ENCODE measurements around the gene DLG1. TPM values are rescaled to one million over a fixed set of nuclear protein-coding genes. Genes with fewer than 3 reads are reported as not detected.
A peak's percentile ranks its signal among the peaks of the same experiment; 100 is the strongest.

DLG1 gene
- total and polyA plus RNA-seq, 12 donors, result 20.7 to 97.4 (median 54.0) TPM

- H3K27ac ChIP-seq, result no peak overlapping the region
Measured at GRCh38 chr3:197292648-197293047, 5.8 kb downstream of the DLG1 start.

GRCh38 chr3:197292083-197292646 is 6.2 kb downstream of the DLG1 start:
- intact Hi-C loops (cut with DNase I), result loop anchor here in 1 of 10 donors (10.0 kb wide), 1 partner anchor 163 kb away; no protein-coding TSS in a partner anchor
- peaks cover 0 to 85% (median 8%) of the 10 kb centered on the region in 9 donors for H3K36me3 ChIP-seq
- ATAC-seq, result no peak
- DNase-seq, result no peak
- peaks cover 3 to 55% (median 26%) of the 10 kb centered on the region in 9 donors for H3K4me1 ChIP-seq
- H3K27me3 ChIP-seq, result no peaks in the 10 kb centered on the region
- no peak overlapping the region for H3K4me3 ChIP-seq
- no peak for TF ChIP-seq CTCF (IDR thresholded peaks at IDR 0.05)
- H3K9me3 ChIP-seq, result no peaks in the 10 kb centered on the region
- no peak overlapping the region for H3K27ac ChIP-seq
- 94 to 96% methylated on average over 8 of the region's 8 CpGs for WGBS, 2 donors

More at GRCh38 chr3:197292648-197293047, 5.8 kb downstream of the DLG1 start:
- DNase-seq (no peak), ATAC-seq (no peak)
- WGBS, 2 donors, result 82 to 87% methylated on average over 1 of the region's 1 CpG
- Histone ChIP-seq H3K36me3 (peaks cover 0 to 80% (median 8%) of the 10 kb centered on the region in 9 donors), H3K4me3 (no peak overlapping the region), H3K9me3 (no peaks in the 10 kb centered on the region), H3K4me1 (peaks cover 3 to 56% (median 26%) of the 10 kb centered on the region in 9 donors), H3K27me3 (no peaks in the 10 kb centered on the region)
- TF ChIP-seq CTCF (IDR thresholded peaks at IDR 0.05), result no peak
- intact Hi-C loops (cut with DNase I), result loop anchor here in 1 of 10 donors (10.0 kb wide), 1 partner anchor 162 kb away; no protein-coding TSS in a partner anchor

- Histone ChIP-seq H3K4me3 (no peak overlapping the region), H3K36me3 (peaks cover 0 to 87% (median 10%) of the 10 kb centered on the region in 9 donors), H3K9me3 (no peaks in the 10 kb centered on the region), H3K4me1 (peaks cover 0 to 31% (median 25%) of the 10 kb centered on the region in 9 donors), H3K27me3 (no peaks in the 10 kb centered on the region), H3K27ac (peak overlapping the region in 1 of 10 donors; percentile 12)
- no peak for DNase-seq
- no peak for TF ChIP-seq CTCF (IDR thresholded peaks at IDR 0.05)
- no peak for ATAC-seq
- intact Hi-C loops (cut with DNase I), result loop anchor here in 2 of 10 donors (5.0 to 10.0 kb wide), 2 partner anchors 83 to 165 kb away; no protein-coding TSS in a partner anchor
Measured at GRCh38 chr3:197289726-197290125, 8.7 kb downstream of the DLG1 start.

- WGBS, 2 donors, result 97% methylated on average over 2 of the region's 2 CpGs
- no peak overlapping the region for H3K4me3 ChIP-seq
- DNase-seq (no peak), ATAC-seq (no peak)
- no peaks in the 10 kb centered on the region for H3K27me3 ChIP-seq
- TF ChIP-seq CTCF (IDR thresholded peaks at IDR 0.05), result no peak
- no peak overlapping the region for H3K27ac ChIP-seq
- peaks cover 0 to 21% (median 8%) of the 10 kb centered on the region in 9 donors for H3K4me1 ChIP-seq
- H3K36me3 ChIP-seq, result peaks cover 0 to 91% (median 7%) of the 10 kb centered on the region in 9 donors
- intact Hi-C loops (cut with DNase I), result loop anchor here in 1 of 10 donors (5.0 kb wide), 1 partner anchor 86 kb away; no protein-coding TSS in a partner anchor
- H3K9me3 ChIP-seq, result no peaks in the 10 kb centered on the region
Measured at GRCh38 chr3:197286678-197287077, 11.7 kb downstream of the DLG1 start.

Data from heart right ventricle (tissue), 16 donors.